Vagina (tissue), 2 donors: Measurements from ENCODE around the gene ZAP70. TPM values are rescaled to one million over a fixed set of nuclear protein-coding genes. Genes with fewer than 3 reads are reported as not detected.

Experiments
- DNase-seq, 2 donors: peaks; one replicate each; pipeline ENCODE4 v3.0.0-alpha.2; 2017; ENCODE audit errors: extremely low spot score in 2 of 2
- H3K27ac ChIP-seq: fragments of 200-600 bp; sonication (generic); one replicate; pipeline ENCODE4 v1.5.1; 2019
- H3K27me3 ChIP-seq: fragments of 200-600 bp; sonication (generic); one replicate; pipeline ENCODE4 v1.5.1; 2019
- H3K36me3 ChIP-seq, 2 donors: fragments of 200-600 bp; sonication (generic); one replicate each; pipeline ENCODE4 v1.5.1; 2017 to 2019
- H3K4me1 ChIP-seq: fragments of 200-600 bp; sonication (generic); one replicate; pipeline ENCODE4 v1.5.1; 2019
- H3K4me3 ChIP-seq, 2 donors: fragments of 200-600 bp; sonication (generic); 1 replicate in 1 of 2; 2 replicates in 1 of 2; pipeline ENCODE4 v1.5.1; 2016 to 2019
- H3K9me3 ChIP-seq: fragments of 200-600 bp; sonication (generic); one replicate; pipeline ENCODE4 v1.5.1; 2019
- CTCF ChIP-seq, 3 experiments: fragments of 450-650 bp in 2 of 3; fragments of 200-600 bp in 1 of 3; sonication (generic) in 1 of 3; IDR thresholded peaks; one replicate each; pipeline ENCODE4 v1.5.1; 2017 to 2019; ENCODE audit warnings: antibody characterized with exemption in 3 of 3, mild to moderate bottlenecking in 2 of 3, moderate library complexity in 2 of 3
- POLR2A ChIP-seq, 2 donors: fragments of 450-650 bp; IDR thresholded peaks; one replicate each; pipeline ENCODE4 v1.6.1; 2017; ENCODE audit warnings: antibody characterized with exemption in 2 of 2, mild to moderate bottlenecking in 2 of 2, moderate library complexity in 2 of 2
- POLR2AphosphoS5 ChIP-seq, 2 donors: sonication (generic); formaldehyde crosslinking; IDR thresholded peaks; one replicate each; pipeline ENCODE4 v1.9.0; 2017; ENCODE audit warnings: antibody characterized with exemption in 2 of 2, mild to moderate bottlenecking in 2 of 2, low read depth in 1 of 2; ENCODE audit not compliant: insufficient read depth in 1 of 2
- intact Hi-C: fragments of 100-400 bp; cut with DNase I; formaldehyde crosslinking; loops from one replicate; pipeline ENCODE4 v1.15.1; 2023
- total RNA-seq: library from RNA; depleted of rRNA; stranded (reverse); fragments of >200 nt; gene quantifications from one replicate; pipeline ENCODE4 v1.2.3, GENCODE V29; 2016

The ZAP70 gene
- total RNA-seq, result 16.7 TPM

DNA sequence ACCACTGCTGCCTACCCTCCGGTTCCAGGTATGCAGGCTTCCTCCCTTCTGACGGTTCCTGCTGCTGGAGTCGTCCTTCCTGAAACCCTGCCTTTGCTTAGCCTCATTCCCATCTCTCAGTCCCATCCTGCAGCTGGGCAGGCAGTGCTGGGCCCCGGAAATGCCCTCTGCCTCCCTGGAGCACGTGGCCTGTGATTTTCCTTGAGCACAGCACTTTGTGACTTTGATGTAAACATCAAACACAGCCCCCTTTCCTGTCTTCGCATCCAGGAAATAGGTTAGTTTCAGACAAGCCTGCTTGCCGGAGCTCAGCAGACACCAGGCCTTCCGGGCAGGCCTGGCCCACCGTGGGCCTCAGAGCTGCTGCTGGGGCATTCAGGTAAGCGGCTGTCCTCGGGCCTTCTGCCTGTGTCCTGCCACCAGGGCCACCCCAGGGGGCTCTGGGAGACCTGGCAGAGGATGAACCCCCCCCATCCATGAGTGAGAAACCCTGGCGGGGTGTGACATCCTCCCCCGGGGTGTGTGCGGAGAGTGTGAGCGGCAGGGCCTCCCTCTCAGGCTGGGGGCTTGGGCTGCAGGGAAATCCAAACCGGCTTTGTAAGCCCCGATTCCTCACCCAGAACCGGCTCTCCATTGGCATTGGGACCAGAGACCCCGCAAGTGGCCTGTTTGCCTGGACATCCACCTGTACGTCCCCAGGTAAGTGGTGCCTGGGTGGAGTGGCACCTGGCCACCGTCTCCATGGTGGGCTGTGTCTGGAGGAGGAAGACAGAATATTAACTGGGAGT lies at the start of gene ZAP70:
TSS of gene ZAP70 (plus strand) at position 281 of the 788 bp plus-strand sequence. CDS start 10,461 bp downstream, outside the sequence.
- peak within 1 kb of the TSS in 1 of 2 donors; percentile 25 for H3K4me3 ChIP-seq

GRCh38 chr2:97663626-97663961 lies 49.8 kb upstream of the ZAP70 start:
- peaks cover 42% of the 10 kb centered on the region for H3K4me1 ChIP-seq
- peaks cover 0 to 7% of the 10 kb centered on the region in 2 donors for H3K36me3 ChIP-seq
- TF ChIP-seq CTCF (IDR thresholded peaks at IDR 0.05), result no peak
- TF ChIP-seq POLR2AphosphoS5 (IDR thresholded peaks at IDR 0.05; ENCODE audit: insufficient read depth in 1 of 2, low read depth in 1 of 2), result no peak
- no peak for TF ChIP-seq POLR2A (IDR thresholded peaks at IDR 0.05)
- no peaks in the 10 kb centered on the region for H3K27me3 ChIP-seq
- H3K4me3 ChIP-seq, result peak overlapping the region; percentile 80 to 100
- no peaks in the 10 kb centered on the region for H3K9me3 ChIP-seq
- no peak for DNase-seq
- peak overlapping the region; percentile 97 for H3K27ac ChIP-seq
- intact Hi-C loops, result no loop called here

More for the DNA sequence above, at the start of gene ZAP70:
- no peaks in the 10 kb centered on the region for H3K9me3 ChIP-seq
- DNase-seq, result no peak
- peak in 1 of 2 donors; percentile 27 for TF ChIP-seq POLR2AphosphoS5 (IDR thresholded peaks at IDR 0.05; ENCODE audit: insufficient read depth in 1 of 2, low read depth in 1 of 2)
- no peak for TF ChIP-seq POLR2A (IDR thresholded peaks at IDR 0.05)
- intact Hi-C loops, result no loop called here
- H3K27me3 ChIP-seq, result no peaks in the 10 kb centered on the region
- H3K4me1 ChIP-seq, result no peaks in the 10 kb centered on the region
- no peaks in the 10 kb centered on the region for H3K36me3 ChIP-seq
- no peak within 1 kb of the TSS for H3K27ac ChIP-seq

GRCh38 chr2:97663962-97664635 lies 49.3 kb upstream of the ZAP70 start, which contains the start of gene ACTR1B:
Gene ACTR1B, minus strand, starts transcription at chr2:97664044. Its CDS starts 154 bp downstream, at chr2:97663890.
- TF ChIP-seq POLR2A (IDR thresholded peaks at IDR 0.05) (peak; percentile 84 to 98), POLR2AphosphoS5 (IDR thresholded peaks at IDR 0.05; ENCODE audit: insufficient read depth in 1 of 2, low read depth in 1 of 2) (peak; percentile 93 to 95), CTCF (IDR thresholded peaks at IDR 0.05) (peak in 1 of 3 experiments; percentile 37)
- intact Hi-C loops, result no loop called here

DNA sequence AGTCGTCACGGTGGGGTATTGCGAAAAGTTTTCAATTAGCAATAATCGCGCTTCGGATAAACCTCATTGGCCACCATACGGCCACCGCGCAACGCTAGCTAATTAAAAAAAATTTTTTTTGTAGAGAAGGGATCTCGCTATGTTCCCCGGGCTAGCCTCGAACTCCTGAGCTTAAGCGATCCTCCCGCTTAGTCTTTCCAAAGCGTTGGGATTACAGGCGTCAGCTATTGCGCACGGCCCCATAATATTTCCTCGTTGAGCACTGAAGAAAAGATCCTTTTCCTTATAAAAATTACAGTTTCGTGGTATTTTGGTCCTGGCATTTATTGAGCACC lies 48.8 kb upstream of the ZAP70 start:
- TF ChIP-seq CTCF (IDR thresholded peaks at IDR 0.05) (no peak), POLR2AphosphoS5 (IDR thresholded peaks at IDR 0.05; ENCODE audit: insufficient read depth in 1 of 2, low read depth in 1 of 2) (no peak), POLR2A (IDR thresholded peaks at IDR 0.05) (no peak)
- Histone ChIP-seq H3K9me3 (no peaks in the 10 kb centered on the region), H3K4me1 (peaks cover 42% of the 10 kb centered on the region), H3K27me3 (no peaks in the 10 kb centered on the region), H3K4me3 (peak overlapping the region; percentile 80 to 100), H3K36me3 (no peaks in the 10 kb centered on the region), H3K27ac (peak overlapping the region; percentile 97)
- intact Hi-C loops, result no loop called here
- DNase-seq, result no peak

More at GRCh38 chr2:97663962-97664635, 49.3 kb upstream of the ZAP70 start, which contains the start of gene ACTR1B:
- H3K9me3 ChIP-seq, result no peaks in the 10 kb centered on the region
- H3K27me3 ChIP-seq, result no peaks in the 10 kb centered on the region
- peaks cover 42% of the 10 kb centered on the region for H3K4me1 ChIP-seq
- H3K36me3 ChIP-seq, result peaks cover 0 to 2% of the 10 kb centered on the region in 2 donors
- peak within 1 kb of the TSS; percentile 80 to 100 for H3K4me3 ChIP-seq
- peak within 1 kb of the TSS; percentile 97 for H3K27ac ChIP-seq
- DNase-seq, result peak in 1 of 2 donors; percentile 98

GRCh38 chr2:97669448-97669847 lies 43.9 kb upstream of the ZAP70 start, which contains the start of gene C2orf92:
Gene C2orf92, plus strand, starts transcription at chr2:97669713. Its CDS starts 76 bp downstream, at chr2:97669789.
- TF ChIP-seq CTCF (IDR thresholded peaks at IDR 0.05) (no peak), POLR2A (IDR thresholded peaks at IDR 0.05) (no peak), POLR2AphosphoS5 (IDR thresholded peaks at IDR 0.05; ENCODE audit: insufficient read depth in 1 of 2, low read depth in 1 of 2) (no peak)

More at GRCh38 chr2:97669448-97669847, 43.9 kb upstream of the ZAP70 start, which contains the start of gene C2orf92:
- H3K4me1 ChIP-seq, result peaks cover 9% of the 10 kb centered on the region
- no peaks in the 10 kb centered on the region for H3K9me3 ChIP-seq
- DNase-seq, result no peak
- no peaks in the 10 kb centered on the region for H3K36me3 ChIP-seq
- intact Hi-C loops, result no loop called here
- H3K27ac ChIP-seq, result no peak within 1 kb of the TSS
- no peaks in the 10 kb centered on the region for H3K27me3 ChIP-seq
- no peak within 1 kb of the TSS for H3K4me3 ChIP-seq
